K562 (cell line): ENCODE data around the gene USH2A. TPM values are rescaled to one million over a fixed set of nuclear protein-coding genes. Genes with fewer than 3 reads are reported as not detected.

Source experiments
- ATAC-seq: fragments of 200-7000 bp; cut with Tn5 transposase; 3 replicates; pipeline ENCODE4 v1.9.1; 2020; ENCODE audit warnings: moderate library complexity
- BruUV-seq: library from RNA; stranded (reverse); fragments of 400-500 nt; replicated peaks from 2 replicates; lab custom pipeline; 2021; lab: Mats Ljungman, UMichigan
- CTCF ChIA-PET: fragments of 300-600 bp; formaldehyde crosslinking; extraction: SDS; loops from one replicate; lab custom pipeline; 2021; ENCODE audit warnings: low intra/inter-chr PET ratio; lab: Yijun Ruan, JAX
- POLR2A ChIA-PET: fragments of 300-600, 350-650 bp; sonication (Branson Sonifier 250); formaldehyde crosslinking; extraction: SDS; loops from one replicate; lab custom pipeline; 2021; ENCODE audit warnings: antibody characterized with exemption, inconsistent platforms; lab: Yijun Ruan, JAX
- DNase-seq, 4 experiments: peaks; one replicate each; pipeline versions ENCODE4 v3.0.0 to v3.0.0-alpha.2; 2011 to 2018; ENCODE audit warnings: low spot score in 3 of 4, mixed read lengths in 3 of 4; ENCODE audit errors: extremely low read depth in 1 of 4
- FAIRE-seq: peaks from 2 replicates; lab custom pipeline; 2011; peaks lifted over from hg19 to GRCh38; lab: Jason Lieb, UNC
- H2AFZ ChIP-seq: 2 replicates; pipeline ENCODE4 v1.6.0; 2011; ENCODE audit warnings: low read depth, low read length, control low read depth, inconsistent platforms
- H3K27ac ChIP-seq: fragments of 200-600 bp; 3 replicates; pipeline ENCODE4 v1.8.0; 2011; ENCODE audit warnings: low read depth, mild to moderate bottlenecking, control low read depth, inconsistent platforms, low read length, moderate library complexity, mixed read lengths; ENCODE audit errors: extremely low read depth
- H3K27me3 ChIP-seq, 2 experiments: fragments of 300-600 bp in 1 of 2; 2 replicates in 1 of 2; 3 replicates in 1 of 2; pipeline versions ENCODE4 v1.6.0 to v1.8.0; 2011; ENCODE audit warnings: inconsistent platforms in 2 of 2, low read length in 2 of 2, mild to moderate bottlenecking in 1 of 2, mixed read lengths in 1 of 2, moderate library complexity in 1 of 2; ENCODE audit not compliant: control insufficient read depth in 2 of 2, insufficient read depth in 2 of 2
- H3K36me3 ChIP-seq: fragments of 300-600 bp; 3 replicates; pipeline ENCODE4 v1.8.0; 2011; ENCODE audit warnings: mild to moderate bottlenecking, low read length, inconsistent platforms; ENCODE audit not compliant: control insufficient read depth, insufficient read depth
- H3K4me1 ChIP-seq, 2 experiments: fragments of 200-600 bp in 1 of 2; replicated peaks in 1 of 2; 2 replicates in 1 of 2; 3 replicates in 1 of 2; pipeline versions ENCODE4 v1.5.1 to v1.8.0; 2011; ENCODE audit warnings: inconsistent platforms in 2 of 2, low read length in 2 of 2, mild to moderate bottlenecking in 1 of 2, mixed read lengths in 1 of 2, moderate library complexity in 1 of 2; ENCODE audit not compliant: control insufficient read depth in 2 of 2, insufficient read depth in 2 of 2
- H3K4me2 ChIP-seq: 2 replicates; pipeline ENCODE4 v1.6.1; 2011; ENCODE audit warnings: low read length, control low read depth, inconsistent platforms, mixed read lengths; ENCODE audit not compliant: insufficient read depth
- H3K4me3 ChIP-seq: fragments of 200-600 bp; sonication (generic), shearing (Covaris generic); 2 replicates; pipeline ENCODE4 v1.5.1; 2016; ENCODE audit warnings: control low read depth, inconsistent platforms
- H3K79me2 ChIP-seq: fragments of 200-600 bp; 3 replicates; pipeline ENCODE4 v1.8.0; 2011; ENCODE audit warnings: low read length, inconsistent platforms; ENCODE audit not compliant: control insufficient read depth, insufficient read depth
- H3K9ac ChIP-seq, 2 experiments: 2 replicates each; pipeline versions ENCODE4 v1.6.0 to v1.6.1; 2011; ENCODE audit warnings: low read depth in 2 of 2, low read length in 2 of 2, control low read depth in 1 of 2, inconsistent platforms in 1 of 2, mild to moderate bottlenecking in 1 of 2, mixed read lengths in 1 of 2; ENCODE audit not compliant: insufficient read depth in 1 of 2
- H3K9me1 ChIP-seq: one replicate; pipeline ENCODE4 v1.6.0; 2011; ENCODE audit warnings: inconsistent platforms, mild to moderate bottlenecking, low read length, moderate library complexity; ENCODE audit not compliant: control insufficient read depth, insufficient read depth
- H3K9me3 ChIP-seq: replicated peaks from 2 replicates; pipeline ENCODE4 v1.5.1; 2011; ENCODE audit warnings: low read depth, low read length, inconsistent platforms; ENCODE audit not compliant: control insufficient read depth, insufficient read depth
- H4K20me1 ChIP-seq: replicated peaks from 2 replicates; pipeline ENCODE4 v1.6.1; 2011; ENCODE audit warnings: low read length, inconsistent platforms, mixed read lengths; ENCODE audit not compliant: control insufficient read depth, insufficient read depth
- ARID3B ChIP-seq: fragments of 250-450 bp; sonication (Bioruptor Pico); IDR thresholded peaks from 2 replicates; pipeline ENCODE4 v1.4.0; 2020; ENCODE audit warnings: borderline replicate concordance
- BHLHE40 ChIP-seq: IDR thresholded peaks from 2 replicates; pipeline ENCODE4 v1.6.1; 2011; ENCODE audit warnings: low read length, improper control_type of control experiment
- BRF1 ChIP-seq: IDR thresholded peaks from 3 replicates; pipeline ENCODE4 v1.6.1; 2011; ENCODE audit warnings: borderline replicate concordance, mild to moderate bottlenecking; ENCODE audit not compliant: insufficient read length; ENCODE audit errors: extremely low read depth
- HCFC1 ChIP-seq: IDR thresholded peaks from 2 replicates; pipeline ENCODE4 v1.6.1; 2012; ENCODE audit warnings: low read depth, low read length, improper control_type of control experiment
- HDAC8 ChIP-seq: fragments of 450-650 bp; IDR thresholded peaks from 2 replicates; pipeline ENCODE4 v1.6.1; 2016; ENCODE audit warnings: mild to moderate bottlenecking, missing genetic modification characterization, moderate library complexity, missing compliant biosample characterization
- KDM1A ChIP-seq, 2 experiments: fragments of 450-650 bp; IDR thresholded peaks; 2 replicates each; pipeline ENCODE4 v1.6.1; 2016; ENCODE audit warnings: mild to moderate bottlenecking in 2 of 2
- MBD2 ChIP-seq: sonication (generic); IDR thresholded peaks from 2 replicates; pipeline ENCODE4 v1.6.1; 2016; ENCODE audit warnings: low read depth, borderline replicate concordance
- ZNF79 ChIP-seq: fragments of 250-450 bp; sonication (Bioruptor Pico); IDR thresholded peaks from 2 replicates; pipeline ENCODE4 v1.4.0; 2020; ENCODE audit warnings: low read depth, mild to moderate bottlenecking, moderate library complexity
- WGBS: fragments of 100-300 bp; shearing (Covaris generic); methylation state at CpG from one replicate; pipeline ENCODE4 v1.1.6; 2016; ENCODE audit warnings: low coverage, mixed read lengths; ENCODE audit not compliant: insufficient coverage; ENCODE audit errors: missing lambda C conversion rate; 5-methylcytosine and 5-hydroxymethylcytosine counted together
- in situ Hi-C: fragments of 300-500 bp; cut with MboI; formaldehyde crosslinking; loops from 4 replicates; pipeline ENCODE4 v1.15.0; 2018; ENCODE audit warnings: inconsistent platforms, mixed read lengths
- intact Hi-C: fragments of 100-400 bp; cut with micrococcal nuclease; formaldehyde crosslinking; loops from 2 replicates; pipeline ENCODE4 v1.14.2; 2022
- polyA plus RNA-seq, 8 experiments: library from polyadenylated mRNA; depleted of rRNA in 4 of 8; stranded (reverse) in 5 of 8; unstranded in 3 of 8; fragments of >200 nt; fragmentation: Nextera tagmentation in 2 of 8; fragmentation: Illumina TruSeq in 1 of 8; extraction: Ambion mirVana in 2 of 8; extraction: Trizol in 1 of 8; gene quantifications; 2 replicates each; pipeline versions ENCODE4 v1.2.1 to v1.2.3, GENCODE V29; 2011 to 2014; ENCODE audit warnings: inconsistent platforms in 1 of 8, missing spikeins in 1 of 8
- total RNA-seq, 7 experiments: library from RNA; depleted of rRNA in 6 of 7; stranded (reverse); fragments of >200 nt in 6 of 7; fragmentation: Illumina TruSeq in 2 of 7; extraction: Trizol in 2 of 7; gene quantifications; 2 replicates each; pipeline versions ENCODE4 v1.2.1 to v1.2.3, GENCODE V29; 2011 to 2021; ENCODE audit warnings: low replicate concordance in 1 of 7

The USH2A gene
- total and polyA plus RNA-seq, 9 of the 15 experiments (the other 6 are each of a cell fraction or from before 2014, with no cell fraction given), result under 0.01 TPM; not detected in 7

DNA sequence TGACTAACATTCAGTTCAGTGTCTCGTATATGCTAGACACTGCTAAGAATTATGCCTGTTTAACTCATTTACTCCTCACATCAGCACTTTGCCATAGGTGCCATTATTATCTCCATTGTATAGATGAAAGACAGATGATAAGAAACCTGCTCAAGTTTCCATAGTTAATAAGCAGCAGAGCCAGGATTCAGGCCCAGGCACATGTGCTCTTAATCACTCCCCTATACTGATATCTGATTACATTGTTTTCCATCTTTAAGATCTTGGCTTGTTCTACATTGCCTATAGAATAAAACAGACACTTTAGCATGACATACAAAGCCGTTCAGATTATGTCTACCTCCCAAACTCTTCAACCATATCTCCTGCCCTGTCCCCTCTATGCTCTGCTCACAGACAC, 30.5 kb upstream of the USH2A start:
- H3K9ac ChIP-seq, result no peak overlapping the region
- ATAC-seq (no peak), FAIRE-seq (no peak), DNase-seq (no peak)
- POLR2A ChIA-PET, result no interaction called here
- H3K27me3 ChIP-seq, result no peaks in the 10 kb centered on the region
- intact Hi-C loops, result no loop called here
- H3K27ac ChIP-seq, result no peak overlapping the region
- no peaks in the 10 kb centered on the region for H3K79me2 ChIP-seq
- CTCF ChIA-PET, result no interaction called here
- H3K4me1 ChIP-seq, result no peaks in the 10 kb centered on the region
- H3K36me3 ChIP-seq, result no peaks in the 10 kb centered on the region
- H2AFZ ChIP-seq, result no peak overlapping the region
- no peak overlapping the region for H3K4me3 ChIP-seq
- H3K9me1 ChIP-seq, result no peaks in the 10 kb centered on the region
- WGBS, result 0% methylated on average over 2 of the region's 2 CpGs
- TF ChIP-seq HDAC8 (tag) (no peak), BHLHE40 (no peak), KDM1A (IDR thresholded peaks at IDR 0.05) (no peak), ZNF79 (CRISPR knock-in tag) (no peak), MBD2 (no peak), BRF1 (no peak), HCFC1 (no peak), ARID3B (CRISPR knock-in tag) (no peak)
- in situ Hi-C loops, result no loop called here
- H4K20me1 ChIP-seq, result no peaks in the 10 kb centered on the region
- BruUV-seq, result no TSS peak
- no peak overlapping the region for H3K4me2 ChIP-seq
- no peaks in the 10 kb centered on the region; the same call in 1 of the 2 replicates for H3K9me3 ChIP-seq
